Thyroid gland (tissue), 4 donors: Measurements from ENCODE around the gene PLEKHA1. TPM values are rescaled to one million over a fixed set of nuclear protein-coding genes. Genes with fewer than 3 reads are reported as not detected.
A peak's percentile ranks its signal among the peaks of the same experiment; 100 is the strongest.

Experiments
- DNase-seq, 2 donors: peaks; one replicate each; pipeline ENCODE4 v3.0.0-alpha.2; 2019
- H3K27ac ChIP-seq, 3 donors: fragments of 200-600 bp; sonication (generic); 1 replicate in 2 of 3; 2 replicates in 1 of 3; pipeline ENCODE4 v1.5.1; 2016 to 2019; ENCODE audit warnings: mild to moderate bottlenecking in 1 of 3, moderate library complexity in 1 of 3
- H3K27me3 ChIP-seq: fragments of 200-600 bp; sonication (generic); one replicate; pipeline ENCODE4 v1.5.1; 2019
- H3K36me3 ChIP-seq, 2 donors: fragments of 200-600 bp; sonication (generic); one replicate each; pipeline ENCODE4 v1.5.1; 2016 to 2019
- H3K4me1 ChIP-seq, 2 donors: fragments of 200-600 bp; sonication (generic); one replicate each; pipeline ENCODE4 v1.5.1; 2017 to 2019
- H3K4me3 ChIP-seq, 3 donors: fragments of 200-600 bp; sonication (generic); replicated peaks in 1 of 3; 1 replicate in 2 of 3; 2 replicates in 1 of 3; pipeline ENCODE4 v1.5.1; 2016; ENCODE audit warnings: mild to moderate bottlenecking in 1 of 3
- H3K9me3 ChIP-seq: fragments of 200-600 bp; sonication (generic); one replicate; pipeline ENCODE4 v1.5.1; 2017
- CTCF ChIP-seq, 6 experiments: fragments of 200-600 bp in 3 of 6; fragments of 450-650 bp in 3 of 6; sonication (generic) in 3 of 6; IDR thresholded peaks; one replicate each; pipeline ENCODE4 v1.5.1; 2016 to 2019; ENCODE audit warnings: antibody characterized with exemption in 6 of 6, mild to moderate bottlenecking in 2 of 6, inconsistent platforms in 1 of 6, moderate library complexity in 1 of 6
- POLR2A ChIP-seq, 2 donors: fragments of 450-650 bp; IDR thresholded peaks; one replicate each; pipeline ENCODE4 v1.6.1; 2017; ENCODE audit warnings: antibody characterized with exemption in 2 of 2, mild to moderate bottlenecking in 2 of 2, moderate library complexity in 1 of 2
- WGBS, 2 donors: methylation state at CpG; one replicate each; pipeline ENCODE4 v1.1.5; 2017; 5-methylcytosine and 5-hydroxymethylcytosine counted together
- intact Hi-C: fragments of 100-400 bp; cut with DNase I; formaldehyde crosslinking; loops from one replicate; pipeline ENCODE4 v1.15.1; 2023
- total RNA-seq, 4 donors: library from RNA; depleted of rRNA; stranded (reverse); fragments of >200 nt; gene quantifications; one replicate each; pipeline ENCODE4 v1.2.3, GENCODE V29; 2016

PLEKHA1 gene
- total RNA-seq, 4 donors from 2014 or later = 39.3 to 50.9 (median 45.6) TPM

- H3K27me3 ChIP-seq = no peaks in the 10 kb centered on the region
- TF ChIP-seq POLR2A (IDR thresholded peaks at IDR 0.05) (no peak), CTCF (IDR thresholded peaks at IDR 0.05) (no peak)
- H3K36me3 ChIP-seq = no peaks in the 10 kb centered on the region
- H3K9me3 ChIP-seq = no peaks in the 10 kb centered on the region
- 1 to 2% methylated on average over 22 to 27 of the region's 89 CpGs for WGBS, 2 donors
- intact Hi-C loops = no loop called here
- DNase-seq = peak; percentile 64 to 69
- H3K4me1 ChIP-seq = peaks cover 6 to 19% of the 10 kb centered on the region in 2 donors
- peak overlapping the region; percentile 69 to 96 (median 80) for H3K4me3 ChIP-seq
- H3K27ac ChIP-seq = peak overlapping the region; percentile 96 to 98 (median 98)
Observed at GRCh38 chr10:122374859-122375678, 561 bp downstream of the PLEKHA1 start.

- WGBS, 2 donors = 9 to 10% methylated on average over 7 of the region's 7 CpGs
- Histone ChIP-seq H3K4me1 (peaks cover 8 to 22% of the 10 kb centered on the region in 2 donors), H3K9me3 (no peaks in the 10 kb centered on the region), H3K36me3 (no peaks in the 10 kb centered on the region), H3K27me3 (no peaks in the 10 kb centered on the region), H3K27ac (peak overlapping the region in 2 of 3 donors; percentile 96 to 98), H3K4me3 (peak overlapping the region; percentile 69 to 96 (median 80))
- intact Hi-C loops = no loop called here
- no peak for TF ChIP-seq POLR2A (IDR thresholded peaks at IDR 0.05)
- DNase-seq = no peak
Observed at GRCh38 chr10:122375679-122376160, 1.2 kb downstream of the PLEKHA1 start.

GRCh38 chr10:122376364-122376961 is 2.0 kb downstream of the PLEKHA1 start:
- 84 to 86% methylated on average over 11 of the region's 11 CpGs for WGBS, 2 donors
- Histone ChIP-seq H3K27me3 (no peaks in the 10 kb centered on the region), H3K4me1 (peaks cover 8 to 23% of the 10 kb centered on the region in 2 donors), H3K36me3 (no peaks in the 10 kb centered on the region), H3K9me3 (no peaks in the 10 kb centered on the region), H3K27ac (peak overlapping the region in 1 of 3 donors; percentile 96), H3K4me3 (no peak overlapping the region)
- intact Hi-C loops = no loop called here
- DNase-seq = no peak
- TF ChIP-seq POLR2A (IDR thresholded peaks at IDR 0.05) = no peak

- TF ChIP-seq CTCF (IDR thresholded peaks at IDR 0.05) = no peak
- TF ChIP-seq POLR2A (IDR thresholded peaks at IDR 0.05) = no peak
Observed at GRCh38 chr10:122379041-122379440, 4.5 kb downstream of the PLEKHA1 start.

GRCh38 chr10:122379537-122379936 is 5.0 kb downstream of the PLEKHA1 start:
- no peak for TF ChIP-seq POLR2A (IDR thresholded peaks at IDR 0.05)
- TF ChIP-seq CTCF (IDR thresholded peaks at IDR 0.05) = no peak

More at GRCh38 chr10:122379041-122379440, 4.5 kb downstream of the PLEKHA1 start:
- no peaks in the 10 kb centered on the region for H3K27me3 ChIP-seq
- no peak overlapping the region for H3K4me3 ChIP-seq
- H3K36me3 ChIP-seq = no peaks in the 10 kb centered on the region
- peaks cover 8 to 17% of the 10 kb centered on the region in 2 donors for H3K4me1 ChIP-seq
- WGBS, 2 donors = 96 to 97% methylated on average over 5 of the region's 5 CpGs
- no peaks in the 10 kb centered on the region for H3K9me3 ChIP-seq
- no peak for DNase-seq
- no peak overlapping the region for H3K27ac ChIP-seq
- intact Hi-C loops = no loop called here

More at GRCh38 chr10:122379537-122379936, 5.0 kb downstream of the PLEKHA1 start:
- Histone ChIP-seq H3K9me3 (no peaks in the 10 kb centered on the region), H3K27ac (no peak overlapping the region), H3K27me3 (no peaks in the 10 kb centered on the region), H3K36me3 (no peaks in the 10 kb centered on the region), H3K4me3 (no peak overlapping the region), H3K4me1 (peaks cover 8 to 17% of the 10 kb centered on the region in 2 donors)
- DNase-seq = no peak
- intact Hi-C loops = no loop called here
- WGBS, 2 donors = 96% methylated on average over 2 of the region's 2 CpGs
